ENCODE results near the gene INO80. TPM values are rescaled to one million over a fixed set of nuclear protein-coding genes. Genes with fewer than 3 reads are reported as not detected.

INO80 gene
- total RNA-seq, 1 experiment from 2014 or later: 33.8 TPM

GRCh38 chr15:41018534-41018933, 97.5 kb downstream of the INO80 start:
- BruUV-seq (replicated peaks): no TSS peak

GRCh38 chr15:41017066-41017735, 98.9 kb downstream of the INO80 start:
- peaks cover 6% of the 10 kb centered on the region for H3K4me1 Mint-ChIP-seq (ENCODE audit: insufficient read depth, unreplicated experiment)
- TF ChIP-seq, protein P1, sequence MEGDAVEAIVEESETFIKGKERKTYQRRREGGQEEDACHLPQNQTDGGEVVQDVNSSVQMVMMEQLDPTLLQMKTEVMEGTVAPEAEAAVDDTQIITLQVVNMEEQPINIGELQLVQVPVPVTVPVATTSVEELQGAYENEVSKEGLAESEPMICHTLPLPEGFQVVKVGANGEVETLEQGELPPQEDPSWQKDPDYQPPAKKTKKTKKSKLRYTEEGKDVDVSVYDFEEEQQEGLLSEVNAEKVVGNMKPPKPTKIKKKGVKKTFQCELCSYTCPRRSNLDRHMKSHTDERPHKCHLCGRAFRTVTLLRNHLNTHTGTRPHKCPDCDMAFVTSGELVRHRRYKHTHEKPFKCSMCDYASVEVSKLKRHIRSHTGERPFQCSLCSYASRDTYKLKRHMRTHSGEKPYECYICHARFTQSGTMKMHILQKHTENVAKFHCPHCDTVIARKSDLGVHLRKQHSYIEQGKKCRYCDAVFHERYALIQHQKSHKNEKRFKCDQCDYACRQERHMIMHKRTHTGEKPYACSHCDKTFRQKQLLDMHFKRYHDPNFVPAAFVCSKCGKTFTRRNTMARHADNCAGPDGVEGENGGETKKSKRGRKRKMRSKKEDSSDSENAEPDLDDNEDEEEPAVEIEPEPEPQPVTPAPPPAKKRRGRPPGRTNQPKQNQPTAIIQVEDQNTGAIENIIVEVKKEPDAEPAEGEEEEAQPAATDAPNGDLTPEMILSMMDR (IDR thresholded peaks at IDR 0.05; ENCODE audit: unreplicated experiment): no peak
- H3K27ac Mint-ChIP-seq (ENCODE audit: low read depth, unreplicated experiment): peak overlapping the region; percentile 39
- ChIA-PET CTCF (interaction anchor here (0.7 to 10.3 kb wide), 8 partner anchors 15 to 159 kb away, joined by 3 to 115 read pairs (median 4); no protein-coding TSS in a partner anchor), POLR2A (interaction anchor here (1.4 kb wide), 1 partner anchor 93 kb away, joined by 3 read pairs; no protein-coding TSS in a partner anchor)
- no peaks in the 10 kb centered on the region for H3K9me3 Mint-ChIP-seq (ENCODE audit: unreplicated experiment)
- H3K4me3 Mint-ChIP-seq (ENCODE audit: unreplicated experiment): no peak overlapping the region
- intact Hi-C loops (cut with micrococcal nuclease): no loop called here
- no peaks in the 10 kb centered on the region for H3K27me3 Mint-ChIP-seq (ENCODE audit: insufficient read depth, unreplicated experiment)
- peaks cover 50% of the 10 kb centered on the region for H3K36me3 Mint-ChIP-seq (ENCODE audit: insufficient read depth, unreplicated experiment)
- no peak for DNase-seq (ENCODE audit: unreplicated experiment)
- BruUV-seq (replicated peaks): no TSS peak

More at GRCh38 chr15:41018534-41018933, 97.5 kb downstream of the INO80 start:
- Mint-ChIP-seq H3K27ac (ENCODE audit: low read depth, unreplicated experiment) (no peak overlapping the region), H3K9me3 (ENCODE audit: unreplicated experiment) (no peaks in the 10 kb centered on the region), H3K36me3 (ENCODE audit: insufficient read depth, unreplicated experiment) (peaks cover 62% of the 10 kb centered on the region), H3K4me1 (ENCODE audit: insufficient read depth, unreplicated experiment) (peaks cover 6% of the 10 kb centered on the region), H3K4me3 (ENCODE audit: unreplicated experiment) (no peak overlapping the region), H3K27me3 (ENCODE audit: insufficient read depth, unreplicated experiment) (no peaks in the 10 kb centered on the region)
- DNase-seq (ENCODE audit: unreplicated experiment): peak; percentile 20
- POLR2A ChIA-PET: interaction anchor here (1.4 to 1.6 kb wide), 2 partner anchors 92 to 114 kb away, joined by 3 read pairs; no protein-coding TSS in a partner anchor
- intact Hi-C loops (cut with micrococcal nuclease): loop anchor here (1.0 kb wide), 1 partner anchor 114 kb away; no protein-coding TSS in a partner anchor
- TF ChIP-seq, protein P1 (IDR thresholded peaks at IDR 0.05; ENCODE audit: unreplicated experiment): peak; percentile 26
- CTCF ChIA-PET: interaction anchor here (0.6 to 10.3 kb wide), 17 partner anchors 11 to 327 kb away, joined by 3 to 115 read pairs (median 4); no protein-coding TSS in a partner anchor

- intact Hi-C loops (cut with micrococcal nuclease): no loop called here
- peaks cover 11% of the 10 kb centered on the region for H3K4me1 Mint-ChIP-seq (ENCODE audit: insufficient read depth, unreplicated experiment)
These were observed 102.2 kb downstream of the INO80 start for GRCh38 chr15:41013691-41014414.

More at GRCh38 chr15:41013691-41014414, 102.2 kb downstream of the INO80 start:
- H3K27ac Mint-ChIP-seq (ENCODE audit: low read depth, unreplicated experiment): peak overlapping the region; percentile 81
- H3K4me3 Mint-ChIP-seq (ENCODE audit: unreplicated experiment): no peak overlapping the region
- TF ChIP-seq, protein P1 (IDR thresholded peaks at IDR 0.05; ENCODE audit: unreplicated experiment): no peak
- no peaks in the 10 kb centered on the region for H3K9me3 Mint-ChIP-seq (ENCODE audit: unreplicated experiment)
- ChIA-PET POLR2A (interaction anchor here (0.7 to 1.6 kb wide), 4 partner anchors 65 to 243 kb away, joined by 3 read pairs; no protein-coding TSS in a partner anchor), CTCF (interaction anchor here (0.6 to 2.7 kb wide), 6 partner anchors 9 to 155 kb away, joined by 3 to 16 read pairs (median 4); partner anchors contain the start of gene VPS18)
- BruUV-seq (replicated peaks): no TSS peak
- peak; percentile 67 for DNase-seq (ENCODE audit: unreplicated experiment)
- peaks cover 32% of the 10 kb centered on the region for H3K36me3 Mint-ChIP-seq (ENCODE audit: insufficient read depth, unreplicated experiment)
- no peaks in the 10 kb centered on the region for H3K27me3 Mint-ChIP-seq (ENCODE audit: insufficient read depth, unreplicated experiment)

All from MCF 10A (cell line).